Naive thymus-derived CD4-positive, alpha-beta T cell (primary cell): ENCODE data around the gene ITSN1. TPM values are rescaled to one million over a fixed set of nuclear protein-coding genes. Genes with fewer than 3 reads are reported as not detected.

Experiments used
- ATAC-seq: fragments of 150-1000 bp; cut with Tn5 transposase; 2 replicates; pipeline ENCODE4 v1.10.0; 2021; ENCODE audit warnings: mild to moderate bottlenecking, moderate library complexity
- CTCF ChIA-PET: fragments of 350-600 bp; sonication (Branson Sonifier 250); formaldehyde crosslinking; loops from one replicate; lab custom pipeline; 2021; ENCODE audit warnings: antibody characterized with exemption; lab: Charles Lee
- POLR2A ChIA-PET: fragments of 350-600 bp; sonication (Branson Sonifier 250); formaldehyde crosslinking; loops from one replicate; lab custom pipeline; 2021; ENCODE audit warnings: antibody characterized with exemption, inconsistent platforms; lab: Charles Lee
- DNase-seq, 9 donors: peaks; one replicate each; pipeline versions ENCODE4 v3.0.0 to v3.0.0-alpha.2; 2020 to 2022; ENCODE audit warnings: mixed read lengths in 1 of 9
- H3K27ac ChIP-seq: one replicate; pipeline ENCODE4 v1.7.0; 2013; ENCODE audit warnings: mild to moderate bottlenecking, low read depth, low read length, moderate library complexity
- H3K27me3 ChIP-seq, 2 donors: one replicate each; pipeline ENCODE4 v1.7.0; 2013; ENCODE audit warnings: low read length in 2 of 2, mild to moderate bottlenecking in 2 of 2, moderate library complexity in 2 of 2; ENCODE audit not compliant: control insufficient read depth in 2 of 2, insufficient read depth in 2 of 2
- H3K36me3 ChIP-seq, 3 experiments: 1 replicate in 2 of 3; 2 replicates in 1 of 3; pipeline ENCODE4 v1.7.0; 2013; ENCODE audit warnings: low read length in 3 of 3, mild to moderate bottlenecking in 3 of 3, moderate library complexity in 1 of 3; ENCODE audit not compliant: insufficient read depth in 3 of 3, control insufficient read depth in 2 of 3
- H3K4me1 ChIP-seq, 2 donors: one replicate each; pipeline ENCODE4 v1.7.0; 2013; ENCODE audit warnings: low read length in 2 of 2, mild to moderate bottlenecking in 2 of 2, moderate library complexity in 1 of 2; ENCODE audit not compliant: control insufficient read depth in 2 of 2, insufficient read depth in 2 of 2
- H3K4me3 ChIP-seq: 2 replicates; pipeline ENCODE4 v1.7.0; 2013; ENCODE audit warnings: mild to moderate bottlenecking, low read length
- H3K9me3 ChIP-seq, 3 experiments: 1 replicate in 2 of 3; 2 replicates in 1 of 3; pipeline ENCODE4 v1.7.0; 2013; ENCODE audit warnings: low read length in 3 of 3; ENCODE audit not compliant: control insufficient read depth in 2 of 3
- H3K27ac Mint-ChIP-seq, 9 donors: one replicate each; pipeline ENCODE4 v1.8.0; 2020 to 2022; ENCODE audit warnings: mixed read lengths in 9 of 9, mild to moderate bottlenecking in 8 of 9, moderate library complexity in 5 of 9, inconsistent platforms in 2 of 9
- H3K27me3 Mint-ChIP-seq, 5 donors: one replicate each; pipeline ENCODE4 v1.8.0; 2021 to 2022; ENCODE audit warnings: mixed read lengths in 5 of 5, mild to moderate bottlenecking in 1 of 5
- H3K36me3 Mint-ChIP-seq, 5 donors: one replicate each; pipeline ENCODE4 v1.8.0; 2020 to 2022; ENCODE audit warnings: mixed read lengths in 5 of 5, mild to moderate bottlenecking in 3 of 5, inconsistent platforms in 1 of 5
- H3K4me1 Mint-ChIP-seq, 7 donors: one replicate each; pipeline ENCODE4 v1.8.0; 2020 to 2022; ENCODE audit warnings: mixed read lengths in 7 of 7, mild to moderate bottlenecking in 3 of 7, inconsistent platforms in 1 of 7
- H3K4me3 Mint-ChIP-seq, 10 donors: one replicate each; pipeline ENCODE4 v1.8.0; 2020 to 2022; ENCODE audit warnings: mild to moderate bottlenecking in 10 of 10, mixed read lengths in 10 of 10, moderate library complexity in 6 of 10, inconsistent platforms in 2 of 10
- H3K9me3 Mint-ChIP-seq, 11 donors: one replicate each; pipeline ENCODE4 v1.8.0; 2020 to 2022; ENCODE audit warnings: mixed read lengths in 11 of 11, mild to moderate bottlenecking in 4 of 11, inconsistent platforms in 1 of 11, moderate library complexity in 1 of 11
- intact Hi-C, 2 donors: fragments of 100-400 bp; cut with micrococcal nuclease; formaldehyde crosslinking; loops; one replicate each; pipeline ENCODE4 v1.15.1; 2023
- polyA plus RNA-seq, 2 donors: library from polyadenylated mRNA; unstranded; fragments of 300-500 nt; fragmentation: Illumina TruSeq; gene quantifications; one replicate each; pipeline ENCODE4 v1.2.3, GENCODE V29; 2021
- total RNA-seq, 6 experiments: library from RNA in 5 of 6; stranded (reverse) in 5 of 6; gene quantifications; 1 replicate in 5 of 6; 2 replicates in 1 of 6; pipeline ENCODE4 v1.2.3 and lab custom pipeline; 2021 to 2026

ITSN1 gene
- total and polyA plus RNA-seq, 7 experiments from 2014 or later: 1.2 to 8.6 (median 3.2) TPM

DNA sequence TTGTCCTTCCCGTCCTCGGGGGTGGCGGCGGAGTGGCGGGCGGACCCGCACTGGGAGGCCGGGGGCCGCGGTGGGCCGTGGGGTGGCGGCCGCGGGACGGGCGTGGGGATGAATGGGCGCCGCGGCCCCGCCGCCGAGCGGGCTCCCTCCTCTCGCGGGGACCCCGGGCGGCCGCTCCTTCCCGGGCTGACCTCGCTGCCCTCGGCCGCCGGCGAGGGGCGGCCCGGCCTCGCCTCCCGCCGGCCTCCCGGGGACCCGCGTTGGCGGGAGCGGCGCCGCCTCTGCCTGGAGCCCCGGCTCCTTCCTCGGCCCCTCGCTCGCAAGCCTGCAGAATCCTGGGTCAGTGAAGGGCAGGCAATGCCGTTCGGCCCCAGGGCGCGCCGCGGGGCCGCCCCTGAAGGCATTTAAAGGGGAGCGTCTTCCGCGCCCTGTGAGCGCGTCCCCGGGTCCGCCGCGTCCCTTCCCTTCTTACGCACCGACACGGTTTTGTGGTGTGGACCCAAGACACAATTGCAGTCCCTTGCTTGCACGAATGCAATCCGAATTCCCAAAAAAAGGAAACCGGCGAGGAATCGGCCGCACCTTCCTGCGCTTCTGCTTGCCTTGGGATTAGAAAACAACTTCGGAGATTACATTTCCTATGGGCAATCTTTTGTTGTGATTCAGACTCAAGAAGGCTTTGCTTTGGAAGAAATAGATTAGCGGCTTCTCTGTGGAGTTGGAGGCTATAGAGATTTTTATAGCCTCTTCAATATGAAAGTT is 776 bp downstream of the ITSN1 start:
- peaks cover 9 to 36% (median 15%) of the 10 kb centered on the region in 5 donors for H3K27me3 Mint-ChIP-seq
- H3K27ac Mint-ChIP-seq: peak overlapping the region in 5 of 9 donors; percentile 20 to 74 (median 60)
- H3K27ac ChIP-seq: no peak overlapping the region
- H3K27me3 ChIP-seq: no peaks in the 10 kb centered on the region
- peaks cover 0 to 1% (median 0%) of the 10 kb centered on the region in 5 donors for H3K36me3 Mint-ChIP-seq
- CTCF ChIA-PET: no interaction called here
- intact Hi-C loops: loop anchor here (1.0 to 5.0 kb wide), 12 partner anchors 101 to 1366 kb away; partner anchors contain the start of genes MIS18A (in 2 of the 2), ATP5PO (in 1 of the 2), CFAP298 (in 1 of the 2) and EVA1C (in 1 of the 2)
- DNase-seq: peak in 8 of 9 donors; percentile 6 to 43 (median 15)
- no peaks in the 10 kb centered on the region for H3K9me3 Mint-ChIP-seq
- H3K4me3 ChIP-seq: peak overlapping the region; percentile 58
- H3K4me3 Mint-ChIP-seq: peak overlapping the region; percentile 79 to 95 (median 90)
- POLR2A ChIA-PET: no interaction called here
- H3K4me1 ChIP-seq: peaks cover 4 to 7% of the 10 kb centered on the region in 2 donors
- peaks cover 12 to 34% (median 22%) of the 10 kb centered on the region in 7 donors for H3K4me1 Mint-ChIP-seq
- no peaks in the 10 kb centered on the region for H3K36me3 ChIP-seq
- H3K9me3 ChIP-seq: no peaks in the 10 kb centered on the region
- ATAC-seq: no peak

DNA sequence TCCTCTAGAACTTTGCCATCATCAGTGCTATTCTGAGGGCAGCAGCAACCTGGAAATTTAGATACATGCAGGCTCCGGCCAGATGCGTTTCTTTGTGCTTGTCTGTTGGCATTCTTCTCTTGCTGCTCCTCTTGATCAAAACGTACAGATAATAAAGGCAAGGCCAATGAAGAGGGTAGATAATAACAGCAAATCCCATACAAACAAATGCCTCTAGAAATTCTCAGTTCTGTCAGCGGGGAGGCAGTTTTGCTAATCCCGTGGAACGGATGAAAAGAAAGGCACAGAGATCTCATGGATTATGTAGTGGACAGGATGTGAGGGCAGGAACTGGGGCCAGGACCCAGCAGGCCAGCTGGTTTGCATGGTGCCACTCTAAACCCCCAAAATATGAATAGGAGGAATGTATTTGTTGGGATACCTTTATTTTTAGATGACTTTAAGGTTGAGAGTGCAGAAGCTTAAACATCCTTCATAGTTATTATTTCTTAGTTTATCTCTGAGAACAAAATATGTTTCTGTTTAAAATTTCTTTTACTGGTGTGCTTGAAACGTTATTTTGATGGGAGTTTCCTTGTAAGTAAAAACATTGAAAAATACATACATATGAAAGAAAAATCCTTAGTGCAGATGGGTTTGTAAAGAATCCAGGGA is 1.5 kb downstream of the ITSN1 start:
- CTCF ChIA-PET: no interaction called here
- Mint-ChIP-seq H3K27me3 (peaks cover 9 to 39% (median 15%) of the 10 kb centered on the region in 5 donors), H3K36me3 (peaks cover 0 to 1% (median 0%) of the 10 kb centered on the region in 5 donors), H3K4me1 (peaks cover 12 to 30% (median 19%) of the 10 kb centered on the region in 7 donors), H3K27ac (peak overlapping the region in 2 of 9 donors; percentile 20 to 70), H3K4me3 (peak overlapping the region; percentile 79 to 95 (median 90)), H3K9me3 (no peaks in the 10 kb centered on the region)
- Histone ChIP-seq H3K36me3 (no peaks in the 10 kb centered on the region), H3K27me3 (no peaks in the 10 kb centered on the region), H3K4me3 (peak overlapping the region; percentile 58), H3K4me1 (peaks cover 4 to 7% of the 10 kb centered on the region in 2 donors), H3K27ac (no peak overlapping the region), H3K9me3 (no peaks in the 10 kb centered on the region)
- DNase-seq: no peak
- ATAC-seq: no peak
- POLR2A ChIA-PET: no interaction called here
- intact Hi-C loops: loop anchor here (2.0 to 5.0 kb wide), 8 partner anchors 251 to 1366 kb away; partner anchors contain the start of genes MIS18A (in 2 of the 2), CFAP298 (in 1 of the 2), EVA1C (in 1 of the 2) and MRPS6 (in 1 of the 2)

DNA sequence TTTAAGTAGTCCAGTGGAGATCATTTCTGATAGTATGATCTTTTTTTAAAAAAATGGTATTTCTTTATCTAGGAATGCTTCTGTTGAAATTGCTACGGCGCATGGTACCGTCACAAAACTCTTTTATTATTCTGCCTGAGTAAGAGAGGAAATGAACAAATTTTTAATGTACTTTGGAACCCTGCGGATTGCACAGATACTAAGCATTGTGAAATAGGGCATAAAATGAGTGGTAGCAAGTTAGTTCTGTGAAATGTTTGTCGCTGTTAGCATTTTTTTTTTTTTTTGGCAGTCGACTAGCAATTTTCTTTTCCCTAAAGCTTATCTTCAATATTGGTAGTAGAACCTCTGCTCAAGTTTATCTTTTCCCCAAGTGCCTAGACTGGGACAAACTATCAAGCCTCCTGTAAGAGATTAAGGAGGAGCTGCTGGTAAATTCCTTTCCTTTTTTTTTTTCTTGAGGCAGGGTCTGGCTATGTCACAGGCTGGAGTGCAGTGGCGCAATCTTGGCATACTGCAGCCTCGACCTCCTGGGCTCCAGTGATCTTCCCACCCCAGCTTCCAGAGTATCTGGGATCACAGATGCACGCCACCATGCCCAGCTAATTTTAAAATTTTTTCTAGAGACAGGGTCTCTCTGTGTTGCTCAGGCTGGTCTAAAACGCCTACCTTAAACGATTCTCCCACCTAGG is 2.2 kb downstream of the ITSN1 start:
- Histone ChIP-seq H3K9me3 (no peaks in the 10 kb centered on the region), H3K27me3 (no peaks in the 10 kb centered on the region), H3K27ac (no peak overlapping the region), H3K4me1 (peaks cover 4 to 7% of the 10 kb centered on the region in 2 donors), H3K36me3 (no peaks in the 10 kb centered on the region), H3K4me3 (no peak overlapping the region)
- ChIA-PET POLR2A (no interaction called here), CTCF (no interaction called here)
- Mint-ChIP-seq H3K27ac (no peak overlapping the region), H3K9me3 (no peaks in the 10 kb centered on the region), H3K36me3 (peaks cover 0 to 1% (median 0%) of the 10 kb centered on the region in 5 donors), H3K4me1 (peaks cover 10 to 24% (median 18%) of the 10 kb centered on the region in 7 donors), H3K4me3 (peak overlapping the region in 3 of 10 donors; percentile 28 to 94 (median 92)), H3K27me3 (peaks cover 9 to 42% (median 15%) of the 10 kb centered on the region in 5 donors)
- intact Hi-C loops: loop anchor here (5.0 kb wide), 5 partner anchors 703 to 1367 kb away; partner anchors contain the start of genes CFAP298 (in 1 of the 2), EVA1C (in 1 of the 2) and MIS18A (in 1 of the 2)
- no peak for DNase-seq
- no peak for ATAC-seq

DNA sequence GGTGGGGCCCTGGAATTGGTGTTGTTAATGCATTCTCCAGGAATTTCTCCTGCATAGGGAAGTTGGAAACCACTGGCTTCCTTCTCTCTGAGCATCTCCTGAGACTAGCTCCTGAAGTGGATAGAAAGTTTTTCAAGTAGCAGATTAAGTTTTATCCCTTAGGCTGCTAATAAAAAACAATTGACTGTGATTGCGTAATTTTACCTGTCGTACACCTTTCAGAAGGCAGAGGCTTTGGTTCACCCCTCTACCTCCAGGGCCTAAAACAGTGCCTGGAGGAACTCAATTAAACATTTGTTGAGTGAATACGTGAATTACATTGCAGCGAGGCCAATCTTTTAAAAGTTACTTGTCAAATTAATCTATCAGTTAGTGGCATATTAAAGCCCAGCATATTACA is 3.4 kb downstream of the ITSN1 start:
- Mint-ChIP-seq H3K27me3 (peaks cover 9 to 47% (median 15%) of the 10 kb centered on the region in 5 donors), H3K4me3 (no peak overlapping the region), H3K4me1 (peaks cover 10 to 17% (median 12%) of the 10 kb centered on the region in 7 donors), H3K9me3 (no peaks in the 10 kb centered on the region), H3K27ac (no peak overlapping the region), H3K36me3 (peaks cover 0 to 1% (median 0%) of the 10 kb centered on the region in 5 donors)
- Histone ChIP-seq H3K4me1 (peaks cover 0 to 4% of the 10 kb centered on the region in 2 donors), H3K27me3 (no peaks in the 10 kb centered on the region), H3K4me3 (no peak overlapping the region), H3K9me3 (no peaks in the 10 kb centered on the region), H3K36me3 (no peaks in the 10 kb centered on the region), H3K27ac (no peak overlapping the region)
- ATAC-seq (no peak), DNase-seq (no peak)
- POLR2A ChIA-PET: no interaction called here
- CTCF ChIA-PET: no interaction called here
- intact Hi-C loops: no loop called here

DNA sequence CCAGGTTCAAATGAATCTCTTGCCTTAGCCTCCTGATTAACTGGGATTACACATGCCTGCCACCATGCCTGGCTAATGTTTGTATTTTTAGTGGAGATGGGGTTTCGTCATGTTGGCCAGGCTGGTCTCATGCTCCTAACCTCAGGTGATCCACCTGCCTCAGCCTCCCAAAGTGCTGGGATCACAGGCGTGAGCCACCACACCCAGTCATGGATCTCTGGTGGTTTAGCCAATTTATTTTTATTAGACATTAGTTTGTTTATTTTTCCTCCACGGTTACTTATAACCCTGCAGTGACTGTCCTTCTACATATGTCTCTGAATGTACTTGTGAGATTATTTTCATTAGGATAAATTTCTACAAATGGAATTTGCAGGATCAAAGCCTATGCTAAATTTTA is 5.3 kb downstream of the ITSN1 start:
- intact Hi-C loops: no loop called here
- H3K4me1 ChIP-seq: no peaks in the 10 kb centered on the region
- DNase-seq (no peak), ATAC-seq (no peak)
- H3K36me3 Mint-ChIP-seq: no peaks in the 10 kb centered on the region
- H3K27me3 Mint-ChIP-seq: peaks cover 9 to 56% (median 15%) of the 10 kb centered on the region in 5 donors
- CTCF ChIA-PET: no interaction called here
- H3K27ac Mint-ChIP-seq: no peak overlapping the region
- no peak overlapping the region for H3K27ac ChIP-seq
- no peaks in the 10 kb centered on the region for H3K36me3 ChIP-seq
- H3K4me1 Mint-ChIP-seq: peaks cover 5 to 8% (median 7%) of the 10 kb centered on the region in 7 donors
- H3K9me3 ChIP-seq: no peaks in the 10 kb centered on the region
- H3K4me3 Mint-ChIP-seq: no peak overlapping the region
- H3K9me3 Mint-ChIP-seq: no peaks in the 10 kb centered on the region
- POLR2A ChIA-PET: no interaction called here
- H3K4me3 ChIP-seq: no peak overlapping the region
- no peaks in the 10 kb centered on the region for H3K27me3 ChIP-seq

DNA sequence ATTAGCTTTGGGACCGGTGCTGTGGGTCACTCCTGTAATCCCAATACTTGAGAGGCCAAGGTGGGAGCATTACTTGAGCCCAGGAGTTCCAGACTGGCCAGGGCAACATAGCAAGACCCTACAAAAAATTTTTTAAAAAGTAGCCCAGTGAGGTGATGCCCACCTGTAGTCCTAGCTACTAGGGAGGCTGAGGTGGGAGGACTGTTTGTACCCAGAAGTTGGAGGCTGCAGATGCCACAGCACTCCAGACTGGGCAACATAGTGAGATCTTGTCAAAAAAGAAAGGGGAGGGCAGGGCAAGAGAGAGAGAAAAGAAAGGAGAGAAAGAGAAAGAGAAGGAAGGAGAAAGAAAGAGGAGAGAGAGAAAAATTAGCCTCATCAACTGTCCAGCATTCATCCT is 6.3 kb downstream of the ITSN1 start:
- Histone ChIP-seq H3K4me3 (no peak overlapping the region), H3K4me1 (no peaks in the 10 kb centered on the region), H3K9me3 (no peaks in the 10 kb centered on the region), H3K27me3 (no peaks in the 10 kb centered on the region), H3K36me3 (no peaks in the 10 kb centered on the region), H3K27ac (no peak overlapping the region)
- Mint-ChIP-seq H3K4me1 (peaks cover 2 to 4% (median 4%) of the 10 kb centered on the region in 7 donors), H3K27ac (peak overlapping the region in 1 of 9 donors; percentile 3), H3K27me3 (peaks cover 6 to 52% (median 12%) of the 10 kb centered on the region in 5 donors), H3K4me3 (no peak overlapping the region), H3K36me3 (no peaks in the 10 kb centered on the region), H3K9me3 (no peaks in the 10 kb centered on the region)
- ChIA-PET POLR2A (no interaction called here), CTCF (no interaction called here)
- no peak for DNase-seq
- no peak for ATAC-seq
- intact Hi-C loops: no loop called here
